Measurements from ENCODE around the gene SLX4IP.

The SLX4IP gene

DNA sequence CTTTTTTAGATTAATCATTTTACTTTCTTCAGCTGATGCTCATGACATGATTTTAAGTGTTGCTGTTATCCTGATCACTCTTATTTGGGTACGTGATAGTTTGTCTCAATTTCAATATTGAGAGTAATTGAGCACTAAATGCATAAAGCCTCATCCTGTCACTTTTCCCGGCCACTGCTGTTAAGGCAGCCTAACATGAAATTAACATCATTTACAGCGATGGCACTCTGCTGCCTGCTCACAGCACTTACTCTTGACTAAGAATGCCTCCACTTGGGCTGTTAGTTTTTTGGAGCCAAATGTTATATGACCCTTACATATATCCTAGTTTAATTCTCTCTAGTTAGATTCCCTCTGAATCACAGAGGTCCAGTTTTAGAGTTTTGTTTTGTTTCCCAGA, 107.3 kb downstream of the SLX4IP start:
- ChIA-PET POLR2A (no interaction called here), CTCF (no interaction called here)
- Histone ChIP-seq H3K4me1 (ENCODE audit: control insufficient read depth, insufficient read depth, low read length) (peaks cover 11% of the 10 kb centered on the region), H3K36me3 (ENCODE audit: control insufficient read depth in 2 of 2, insufficient read depth in 1 of 2, low read length in 2 of 2) (no peaks in the 10 kb centered on the region), H3K9me3 (ENCODE audit: control insufficient read depth, insufficient read depth, low read depth, low read length) (no peaks in the 10 kb centered on the region), H3K4me3 (ENCODE audit: low read depth, low read length) (no peak overlapping the region), H3K27ac (ENCODE audit: extremely low read depth, low read depth, low read length) (no peak overlapping the region)
- TF ChIP-seq KLF1 (tag by site-specific recombination; IDR thresholded peaks at IDR 0.05) (no peak), BCL11A (tag by site-specific recombination; IDR thresholded peaks at IDR 0.05; ENCODE audit: low read depth) (no peak), ZNF140 (tag by site-specific recombination; IDR thresholded peaks at IDR 0.05) (no peak), ZNF555 (tag by site-specific recombination; conservative IDR thresholded peaks at IDR 0.05) (no peak), ZNF624 (tag by site-specific recombination; IDR thresholded peaks at IDR 0.05) (no peak), GLI4 (tag by site-specific recombination; IDR thresholded peaks at IDR 0.05) (no peak), ZNF768 (tag by site-specific recombination; IDR thresholded peaks at IDR 0.05) (no peak), ZSCAN16 (tag by site-specific recombination; IDR thresholded peaks at IDR 0.05) (no peak), ZIC2 (tag by site-specific recombination; IDR thresholded peaks at IDR 0.05) (no peak), ZNF133 (tag by site-specific recombination; IDR thresholded peaks at IDR 0.05) (no peak)
- TF ChIP-seq, protein P1, sequence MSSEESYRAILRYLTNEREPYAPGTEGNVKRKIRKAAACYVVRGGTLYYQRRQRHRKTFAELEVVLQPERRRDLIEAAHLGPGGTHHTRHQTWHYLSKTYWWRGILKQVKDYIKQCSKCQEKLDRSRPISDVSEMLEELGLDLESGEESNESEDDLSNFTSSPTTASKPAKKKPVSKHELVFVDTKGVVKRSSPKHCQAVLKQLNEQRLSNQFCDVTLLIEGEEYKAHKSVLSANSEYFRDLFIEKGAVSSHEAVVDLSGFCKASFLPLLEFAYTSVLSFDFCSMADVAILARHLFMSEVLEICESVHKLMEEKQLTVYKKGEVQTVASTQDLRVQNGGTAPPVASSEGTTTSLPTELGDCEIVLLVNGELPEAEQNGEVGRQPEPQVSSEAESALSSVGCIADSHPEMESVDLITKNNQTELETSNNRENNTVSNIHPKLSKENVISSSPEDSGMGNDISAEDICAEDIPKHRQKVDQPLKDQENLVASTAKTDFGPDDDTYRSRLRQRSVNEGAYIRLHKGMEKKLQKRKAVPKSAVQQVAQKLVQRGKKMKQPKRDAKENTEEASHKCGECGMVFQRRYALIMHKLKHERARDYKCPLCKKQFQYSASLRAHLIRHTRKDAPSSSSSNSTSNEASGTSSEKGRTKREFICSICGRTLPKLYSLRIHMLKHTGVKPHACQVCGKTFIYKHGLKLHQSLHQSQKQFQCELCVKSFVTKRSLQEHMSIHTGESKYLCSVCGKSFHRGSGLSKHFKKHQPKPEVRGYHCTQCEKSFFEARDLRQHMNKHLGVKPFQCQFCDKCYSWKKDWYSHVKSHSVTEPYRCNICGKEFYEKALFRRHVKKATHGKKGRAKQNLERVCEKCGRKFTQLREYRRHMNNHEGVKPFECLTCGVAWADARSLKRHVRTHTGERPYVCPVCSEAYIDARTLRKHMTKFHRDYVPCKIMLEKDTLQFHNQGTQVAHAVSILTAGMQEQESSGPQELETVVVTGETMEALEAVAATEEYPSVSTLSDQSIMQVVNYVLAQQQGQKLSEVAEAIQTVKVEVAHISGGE (tag by site-specific recombination; conservative IDR thresholded peaks at IDR 0.05; ENCODE audit: low read depth), result no peak
- TF ChIP-seq, protein P2, sequence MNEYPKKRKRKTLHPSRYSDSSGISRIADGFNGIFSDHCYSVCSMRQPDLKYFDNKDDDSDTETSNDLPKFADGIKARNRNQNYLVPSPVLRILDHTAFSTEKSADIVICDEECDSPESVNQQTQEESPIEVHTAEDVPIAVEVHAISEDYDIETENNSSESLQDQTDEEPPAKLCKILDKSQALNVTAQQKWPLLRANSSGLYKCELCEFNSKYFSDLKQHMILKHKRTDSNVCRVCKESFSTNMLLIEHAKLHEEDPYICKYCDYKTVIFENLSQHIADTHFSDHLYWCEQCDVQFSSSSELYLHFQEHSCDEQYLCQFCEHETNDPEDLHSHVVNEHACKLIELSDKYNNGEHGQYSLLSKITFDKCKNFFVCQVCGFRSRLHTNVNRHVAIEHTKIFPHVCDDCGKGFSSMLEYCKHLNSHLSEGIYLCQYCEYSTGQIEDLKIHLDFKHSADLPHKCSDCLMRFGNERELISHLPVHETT (tag by site-specific recombination; IDR thresholded peaks at IDR 0.05), result no peak
- TF ChIP-seq, protein P3, sequence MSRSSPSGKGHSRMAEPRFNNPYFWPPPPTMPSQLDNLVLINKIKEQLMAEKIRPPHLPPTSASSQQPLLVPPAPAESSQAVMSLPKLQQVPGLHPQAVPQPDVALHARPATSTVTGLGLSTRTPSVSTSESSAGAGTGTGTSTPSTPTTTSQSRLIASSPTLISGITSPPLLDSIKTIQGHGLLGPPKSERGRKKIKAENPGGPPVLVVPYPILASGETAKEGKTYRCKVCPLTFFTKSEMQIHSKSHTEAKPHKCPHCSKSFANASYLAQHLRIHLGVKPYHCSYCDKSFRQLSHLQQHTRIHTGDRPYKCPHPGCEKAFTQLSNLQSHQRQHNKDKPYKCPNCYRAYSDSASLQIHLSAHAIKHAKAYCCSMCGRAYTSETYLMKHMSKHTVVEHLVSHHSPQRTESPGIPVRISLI (tag by site-specific recombination; IDR thresholded peaks at IDR 0.05), result no peak

DNA sequence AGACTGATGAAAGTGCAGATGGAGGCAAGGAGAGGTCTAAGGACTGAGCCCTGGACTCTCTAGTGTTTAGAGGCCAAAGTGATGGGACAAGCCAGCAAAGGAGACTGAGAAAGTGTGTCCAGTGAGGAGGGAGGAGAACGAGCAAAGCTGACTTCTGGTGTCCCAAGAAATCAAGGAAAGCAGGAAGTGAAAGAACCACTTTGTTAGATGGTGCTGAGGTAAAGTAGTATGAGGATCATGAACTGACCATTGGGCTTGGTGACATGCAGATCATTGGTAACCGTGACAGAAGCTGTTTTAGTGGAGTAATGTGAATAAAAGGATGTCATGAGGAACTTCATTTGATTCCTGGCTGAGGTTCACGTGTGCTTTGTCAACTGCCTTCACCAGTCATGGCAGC, 108.4 kb downstream of the SLX4IP start:
- ChIA-PET CTCF (interaction anchor here (0.7 to 0.8 kb wide), 2 partner anchors 24 to 112 kb away, joined by 3 read pairs; no protein-coding TSS in a partner anchor), POLR2A (no interaction called here)
- Histone ChIP-seq H3K4me3 (ENCODE audit: low read depth, low read length) (no peak overlapping the region), H3K4me1 (ENCODE audit: control insufficient read depth, insufficient read depth, low read length) (peaks cover 11% of the 10 kb centered on the region), H3K36me3 (ENCODE audit: control insufficient read depth in 2 of 2, insufficient read depth in 1 of 2, low read length in 2 of 2) (no peaks in the 10 kb centered on the region), H3K9me3 (ENCODE audit: control insufficient read depth, insufficient read depth, low read depth, low read length) (no peaks in the 10 kb centered on the region), H3K27ac (ENCODE audit: extremely low read depth, low read depth, low read length) (no peak overlapping the region)
- TF ChIP-seq ZNF341 (tag by site-specific recombination; IDR thresholded peaks at IDR 0.05; ENCODE audit: low read depth) (no peak), ZNF521 (tag by site-specific recombination; IDR thresholded peaks at IDR 0.05) (no peak), SP3 (tag by site-specific recombination; IDR thresholded peaks at IDR 0.05) (no peak), ZNF2 (tag by site-specific recombination; IDR thresholded peaks at IDR 0.05) (no peak), IKZF3 (tag by site-specific recombination; IDR thresholded peaks at IDR 0.05) (no peak), ZNF169 (tag by site-specific recombination; IDR thresholded peaks at IDR 0.05) (no peak), ZNF19 (tag by site-specific recombination; IDR thresholded peaks at IDR 0.05; ENCODE audit: low read depth) (no peak), ZNF623 (tag by site-specific recombination; IDR thresholded peaks at IDR 0.05) (no peak), HOXC10 (CRISPR knock-in tag; IDR thresholded peaks at IDR 0.05) (no peak), ZFP37 (tag by site-specific recombination; IDR thresholded peaks at IDR 0.05) (no peak)
- TF ChIP-seq, protein P4, sequence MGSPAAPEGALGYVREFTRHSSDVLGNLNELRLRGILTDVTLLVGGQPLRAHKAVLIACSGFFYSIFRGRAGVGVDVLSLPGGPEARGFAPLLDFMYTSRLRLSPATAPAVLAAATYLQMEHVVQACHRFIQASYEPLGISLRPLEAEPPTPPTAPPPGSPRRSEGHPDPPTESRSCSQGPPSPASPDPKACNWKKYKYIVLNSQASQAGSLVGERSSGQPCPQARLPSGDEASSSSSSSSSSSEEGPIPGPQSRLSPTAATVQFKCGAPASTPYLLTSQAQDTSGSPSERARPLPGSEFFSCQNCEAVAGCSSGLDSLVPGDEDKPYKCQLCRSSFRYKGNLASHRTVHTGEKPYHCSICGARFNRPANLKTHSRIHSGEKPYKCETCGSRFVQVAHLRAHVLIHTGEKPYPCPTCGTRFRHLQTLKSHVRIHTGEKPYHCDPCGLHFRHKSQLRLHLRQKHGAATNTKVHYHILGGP (tag by site-specific recombination; IDR thresholded peaks at IDR 0.05), result no peak
- TF ChIP-seq, protein P5, sequence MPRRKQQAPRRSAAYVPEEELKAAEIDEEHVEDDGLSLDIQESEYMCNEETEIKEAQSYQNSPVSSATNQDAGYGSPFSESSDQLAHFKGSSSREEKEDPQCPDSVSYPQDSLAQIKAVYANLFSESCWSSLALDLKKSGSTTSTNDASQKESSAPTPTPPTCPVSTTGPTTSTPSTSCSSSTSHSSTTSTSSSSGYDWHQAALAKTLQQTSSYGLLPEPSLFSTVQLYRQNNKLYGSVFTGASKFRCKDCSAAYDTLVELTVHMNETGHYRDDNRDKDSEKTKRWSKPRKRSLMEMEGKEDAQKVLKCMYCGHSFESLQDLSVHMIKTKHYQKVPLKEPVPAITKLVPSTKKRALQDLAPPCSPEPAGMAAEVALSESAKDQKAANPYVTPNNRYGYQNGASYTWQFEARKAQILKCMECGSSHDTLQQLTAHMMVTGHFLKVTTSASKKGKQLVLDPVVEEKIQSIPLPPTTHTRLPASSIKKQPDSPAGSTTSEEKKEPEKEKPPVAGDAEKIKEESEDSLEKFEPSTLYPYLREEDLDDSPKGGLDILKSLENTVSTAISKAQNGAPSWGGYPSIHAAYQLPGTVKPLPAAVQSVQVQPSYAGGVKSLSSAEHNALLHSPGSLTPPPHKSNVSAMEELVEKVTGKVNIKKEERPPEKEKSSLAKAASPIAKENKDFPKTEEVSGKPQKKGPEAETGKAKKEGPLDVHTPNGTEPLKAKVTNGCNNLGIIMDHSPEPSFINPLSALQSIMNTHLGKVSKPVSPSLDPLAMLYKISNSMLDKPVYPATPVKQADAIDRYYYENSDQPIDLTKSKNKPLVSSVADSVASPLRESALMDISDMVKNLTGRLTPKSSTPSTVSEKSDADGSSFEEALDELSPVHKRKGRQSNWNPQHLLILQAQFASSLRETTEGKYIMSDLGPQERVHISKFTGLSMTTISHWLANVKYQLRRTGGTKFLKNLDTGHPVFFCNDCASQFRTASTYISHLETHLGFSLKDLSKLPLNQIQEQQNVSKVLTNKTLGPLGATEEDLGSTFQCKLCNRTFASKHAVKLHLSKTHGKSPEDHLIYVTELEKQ (tag by site-specific recombination; IDR thresholded peaks at IDR 0.05; ENCODE audit: borderline replicate concordance), result no peak
- TF ChIP-seq, protein P6, sequence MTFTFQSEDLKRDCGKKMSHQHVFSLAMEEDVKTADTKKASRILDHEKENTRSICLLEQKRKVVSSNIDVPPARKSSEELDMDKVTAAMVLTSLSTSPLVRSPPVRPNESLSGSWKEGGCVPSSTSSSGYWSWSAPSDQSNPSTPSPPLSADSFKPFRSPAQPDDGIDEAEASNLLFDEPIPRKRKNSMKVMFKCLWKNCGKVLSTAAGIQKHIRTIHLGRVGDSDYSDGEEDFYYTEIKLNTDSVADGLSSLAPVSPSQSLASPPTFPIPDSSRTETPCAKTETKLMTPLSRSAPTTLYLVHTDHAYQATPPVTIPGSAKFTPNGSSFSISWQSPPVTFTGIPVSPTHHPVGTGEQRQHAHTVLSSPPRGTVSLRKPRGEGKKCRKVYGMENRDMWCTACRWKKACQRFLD (tag by site-specific recombination; IDR thresholded peaks at IDR 0.05), result no peak

Measured in HEK293 (cell line).